HL-60 (cell line): ENCODE data around the gene ACOT4.
"Not testable (repeated sequence)": the region's sequence is repeated elsewhere in the genome, so short reads cannot be mapped to it uniquely, and the experiment has no call there.

Source experiments
- POLR2AphosphoS5 ChIP-seq: IDR thresholded peaks from 2 replicates; pipeline ENCODE4 v1.6.1; 2012; ENCODE audit warnings: low read depth
- TF ChIP-seq, protein P1 (sequence below): IDR thresholded peaks from one replicate; pipeline ENCODE4 v1.5.1; 2011; ENCODE audit warnings: low read length, control low read depth, inconsistent platforms; ENCODE audit not compliant: insufficient read depth
- TF ChIP-seq, protein P2 (sequence below): IDR thresholded peaks from 2 replicates; pipeline ENCODE4 v1.6.1; 2012; ENCODE audit warnings: low read depth; ENCODE audit not compliant: insufficient replicate concordance

DNA sequence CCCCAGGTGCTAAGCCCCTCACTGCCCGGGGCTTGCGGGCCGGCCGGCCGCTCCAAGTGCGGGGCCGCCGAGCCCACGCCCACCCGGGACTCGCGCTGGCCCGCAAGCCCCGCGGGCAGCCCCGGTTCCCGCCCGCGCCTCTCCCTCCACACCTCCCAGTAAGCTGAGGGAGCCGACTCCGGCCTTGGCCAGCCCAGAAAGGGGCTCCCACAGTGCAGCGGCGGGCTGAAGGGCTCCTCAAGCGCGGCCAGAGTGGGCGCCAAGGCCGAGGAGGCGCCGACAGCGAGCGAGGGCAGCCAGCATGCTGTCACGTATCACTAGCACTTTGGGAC is 1.0 kb upstream of the ACOT4 start:
- TF ChIP-seq, protein P1, sequence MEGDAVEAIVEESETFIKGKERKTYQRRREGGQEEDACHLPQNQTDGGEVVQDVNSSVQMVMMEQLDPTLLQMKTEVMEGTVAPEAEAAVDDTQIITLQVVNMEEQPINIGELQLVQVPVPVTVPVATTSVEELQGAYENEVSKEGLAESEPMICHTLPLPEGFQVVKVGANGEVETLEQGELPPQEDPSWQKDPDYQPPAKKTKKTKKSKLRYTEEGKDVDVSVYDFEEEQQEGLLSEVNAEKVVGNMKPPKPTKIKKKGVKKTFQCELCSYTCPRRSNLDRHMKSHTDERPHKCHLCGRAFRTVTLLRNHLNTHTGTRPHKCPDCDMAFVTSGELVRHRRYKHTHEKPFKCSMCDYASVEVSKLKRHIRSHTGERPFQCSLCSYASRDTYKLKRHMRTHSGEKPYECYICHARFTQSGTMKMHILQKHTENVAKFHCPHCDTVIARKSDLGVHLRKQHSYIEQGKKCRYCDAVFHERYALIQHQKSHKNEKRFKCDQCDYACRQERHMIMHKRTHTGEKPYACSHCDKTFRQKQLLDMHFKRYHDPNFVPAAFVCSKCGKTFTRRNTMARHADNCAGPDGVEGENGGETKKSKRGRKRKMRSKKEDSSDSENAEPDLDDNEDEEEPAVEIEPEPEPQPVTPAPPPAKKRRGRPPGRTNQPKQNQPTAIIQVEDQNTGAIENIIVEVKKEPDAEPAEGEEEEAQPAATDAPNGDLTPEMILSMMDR = not testable (repeated sequence)
- not testable (repeated sequence) for TF ChIP-seq POLR2AphosphoS5
- TF ChIP-seq, protein P2, sequence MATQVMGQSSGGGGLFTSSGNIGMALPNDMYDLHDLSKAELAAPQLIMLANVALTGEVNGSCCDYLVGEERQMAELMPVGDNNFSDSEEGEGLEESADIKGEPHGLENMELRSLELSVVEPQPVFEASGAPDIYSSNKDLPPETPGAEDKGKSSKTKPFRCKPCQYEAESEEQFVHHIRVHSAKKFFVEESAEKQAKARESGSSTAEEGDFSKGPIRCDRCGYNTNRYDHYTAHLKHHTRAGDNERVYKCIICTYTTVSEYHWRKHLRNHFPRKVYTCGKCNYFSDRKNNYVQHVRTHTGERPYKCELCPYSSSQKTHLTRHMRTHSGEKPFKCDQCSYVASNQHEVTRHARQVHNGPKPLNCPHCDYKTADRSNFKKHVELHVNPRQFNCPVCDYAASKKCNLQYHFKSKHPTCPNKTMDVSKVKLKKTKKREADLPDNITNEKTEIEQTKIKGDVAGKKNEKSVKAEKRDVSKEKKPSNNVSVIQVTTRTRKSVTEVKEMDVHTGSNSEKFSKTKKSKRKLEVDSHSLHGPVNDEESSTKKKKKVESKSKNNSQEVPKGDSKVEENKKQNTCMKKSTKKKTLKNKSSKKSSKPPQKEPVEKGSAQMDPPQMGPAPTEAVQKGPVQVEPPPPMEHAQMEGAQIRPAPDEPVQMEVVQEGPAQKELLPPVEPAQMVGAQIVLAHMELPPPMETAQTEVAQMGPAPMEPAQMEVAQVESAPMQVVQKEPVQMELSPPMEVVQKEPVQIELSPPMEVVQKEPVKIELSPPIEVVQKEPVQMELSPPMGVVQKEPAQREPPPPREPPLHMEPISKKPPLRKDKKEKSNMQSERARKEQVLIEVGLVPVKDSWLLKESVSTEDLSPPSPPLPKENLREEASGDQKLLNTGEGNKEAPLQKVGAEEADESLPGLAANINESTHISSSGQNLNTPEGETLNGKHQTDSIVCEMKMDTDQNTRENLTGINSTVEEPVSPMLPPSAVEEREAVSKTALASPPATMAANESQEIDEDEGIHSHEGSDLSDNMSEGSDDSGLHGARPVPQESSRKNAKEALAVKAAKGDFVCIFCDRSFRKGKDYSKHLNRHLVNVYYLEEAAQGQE = not testable (repeated sequence)
